MM.1S (cell line): ENCODE data around the gene TEKTIP1.

ENCODE experiments used
- DNase-seq: peaks from one replicate; pipeline ENCODE4 v3.0.0-alpha.2; 2015
- H2AFZ ChIP-seq: fragments of 300-600 bp; sonication (generic); 2 replicates; pipeline ENCODE4 v1.6.0; 2016; ENCODE audit warnings: antibody characterized with exemption, low read length
- H3F3A ChIP-seq: fragments of 300-600 bp; sonication (generic); 2 replicates; pipeline ENCODE4 v1.6.1; 2016; ENCODE audit warnings: mild to moderate bottlenecking, antibody characterized with exemption, low read length, moderate library complexity, mixed read lengths; ENCODE audit not compliant: insufficient read depth
- H3K27ac ChIP-seq: fragments of 300-600 bp; sonication (generic); 2 replicates; pipeline ENCODE4 v1.5.1; 2016; ENCODE audit warnings: mild to moderate bottlenecking, low read length
- H3K27me3 ChIP-seq: fragments of 300-600 bp; sonication (generic); replicated peaks from 2 replicates; pipeline ENCODE4 v1.6.0; 2016; ENCODE audit warnings: low read length; ENCODE audit not compliant: insufficient read depth
- H3K36me3 ChIP-seq: fragments of 300-600 bp; sonication (generic); replicated peaks from 2 replicates; pipeline ENCODE4 v1.6.1; 2016; ENCODE audit warnings: mild to moderate bottlenecking, low read length, mixed read lengths; ENCODE audit not compliant: insufficient read depth
- H3K4me1 ChIP-seq: fragments of 300-600 bp; sonication (generic); 2 replicates; pipeline ENCODE4 v1.6.1; 2016; ENCODE audit warnings: low read length, mixed read lengths
- H3K4me2 ChIP-seq: fragments of 300-600 bp; sonication (generic); 2 replicates; pipeline ENCODE4 v1.6.0; 2016; ENCODE audit warnings: low read depth, low read length
- H3K4me3 ChIP-seq: fragments of 300-600 bp; sonication (generic); 2 replicates; pipeline ENCODE4 v1.5.1; 2016; ENCODE audit warnings: low read length, mixed read lengths
- H3K79me2 ChIP-seq: fragments of 300-600 bp; sonication (generic); 2 replicates; pipeline ENCODE4 v1.6.1; 2016; ENCODE audit warnings: mixed run types, low read length, mixed read lengths
- H3K9ac ChIP-seq: fragments of 300-600 bp; sonication (generic); 2 replicates; pipeline ENCODE4 v1.6.1; 2016; ENCODE audit warnings: low read length, mixed read lengths
- H3K9me2 ChIP-seq: fragments of 300-600 bp; sonication (generic); replicated peaks from 2 replicates; pipeline ENCODE4 v1.6.1; 2016; ENCODE audit warnings: mild to moderate bottlenecking, low read length, mixed read lengths; ENCODE audit not compliant: insufficient read depth
- H3K9me3 ChIP-seq: fragments of 300-600 bp; sonication (generic); replicated peaks from 2 replicates; pipeline ENCODE4 v1.6.1; 2016; ENCODE audit warnings: mild to moderate bottlenecking, low read length, mixed read lengths; ENCODE audit not compliant: insufficient read depth
- H4K20me1 ChIP-seq: fragments of 300-600 bp; sonication (generic); 2 replicates; pipeline ENCODE4 v1.6.1; 2016; ENCODE audit warnings: mild to moderate bottlenecking, low read length, moderate library complexity, mixed read lengths; ENCODE audit not compliant: insufficient read depth
- CTCF ChIP-seq: fragments of 300-600 bp; sonication (generic); IDR thresholded peaks from 2 replicates; pipeline ENCODE4 v1.5.1; 2016; ENCODE audit warnings: antibody characterized with exemption, low read length, mixed read lengths
- EZH2 ChIP-seq: fragments of 300-600 bp; sonication (generic); optimal IDR thresholded peaks from 2 replicates; pipeline ENCODE3; 2017; ENCODE audit warnings: low read depth, mild to moderate bottlenecking, antibody characterized with exemption, low read length, mixed read lengths
- EZH2phosphoT487 ChIP-seq: fragments of 300-600 bp; sonication (generic); IDR thresholded peaks from 2 replicates; pipeline ENCODE4 v1.6.1; 2018; ENCODE audit warnings: antibody characterized with exemption, low read length

TEKTIP1 gene

GRCh38 chr19:3575949-3576673, 37.1 kb downstream of the TEKTIP1 start:
- no peak for DNase-seq
- TF ChIP-seq CTCF (no peak), EZH2 (no peak)
- H3K79me2 ChIP-seq = peaks cover 6% of the 10 kb centered on the region
- no peak overlapping the region for H3K4me3 ChIP-seq
- no peaks in the 10 kb centered on the region for H3K36me3 ChIP-seq
- H3K27ac ChIP-seq = no peak overlapping the region
- H3F3A ChIP-seq = 0 out of 2 replicates have a peak, but pooled peaks cover 9% of the 10 kb centered on the region
- H3K9ac ChIP-seq = no peak overlapping the region
- no peaks in the 10 kb centered on the region for H4K20me1 ChIP-seq
- H3K9me2 ChIP-seq = no peaks in the 10 kb centered on the region
- H3K4me2 ChIP-seq = no peak overlapping the region
- H3K4me1 ChIP-seq = 0 out of 2 replicates have a peak, but pooled peaks cover 4% of the 10 kb centered on the region
- no peak overlapping the region for H2AFZ ChIP-seq
- no peaks in the 10 kb centered on the region for H3K27me3 ChIP-seq
- H3K9me3 ChIP-seq = no peaks in the 10 kb centered on the region

- Histone ChIP-seq H3K4me3 (no peak overlapping the region), H4K20me1 (no peaks in the 10 kb centered on the region), H3K9ac (no peak overlapping the region), H3K9me3 (no peaks in the 10 kb centered on the region), H2AFZ (no peak overlapping the region), H3K4me2 (no peak overlapping the region), H3K27ac (no peak overlapping the region), H3K79me2 (peaks cover 6% of the 10 kb centered on the region), H3K27me3 (no peaks in the 10 kb centered on the region; the same call in 1 of the 2 replicates), H3K4me1 (0 out of 2 replicates have a peak, but pooled peaks cover 3% of the 10 kb centered on the region), H3F3A (0 out of 2 replicates have a peak, but pooled peaks cover 9% of the 10 kb centered on the region), H3K36me3 (no peaks in the 10 kb centered on the region), H3K9me2 (no peaks in the 10 kb centered on the region)
- TF ChIP-seq EZH2phosphoT487 (no peak), CTCF (no peak), EZH2 (no peak)
- no peak for DNase-seq
These were observed 37.9 kb downstream of the TEKTIP1 start for GRCh38 chr19:3576696-3577443.

- Histone ChIP-seq H3K79me2 (peaks cover 6% of the 10 kb centered on the region), H3K27ac (no peak overlapping the region), H3K4me1 (no peaks in the 10 kb centered on the region), H3K4me3 (no peak overlapping the region), H3K4me2 (no peak overlapping the region), H3K36me3 (no peaks in the 10 kb centered on the region), H3K9me3 (no peaks in the 10 kb centered on the region), H3F3A (0 out of 2 replicates have a peak, but pooled peaks cover 9% of the 10 kb centered on the region), H3K9ac (no peak overlapping the region), H3K27me3 (no peaks in the 10 kb centered on the region; the same call in 1 of the 2 replicates), H4K20me1 (no peaks in the 10 kb centered on the region), H3K9me2 (no peaks in the 10 kb centered on the region), H2AFZ (no peak overlapping the region)
- no peak for DNase-seq
- TF ChIP-seq EZH2 = no peak
- no peak for TF ChIP-seq CTCF
- TF ChIP-seq EZH2phosphoT487 = no peak
These were observed 38.9 kb downstream of the TEKTIP1 start for GRCh38 chr19:3577723-3578344.
